Esophagus squamous epithelium (tissue), 4 donors: Measurements from ENCODE around the gene SGIP1.

Experiments used
- CTCF ChIP-seq, 6 experiments: fragments of 450-650 bp in 4 of 6; fragments of 200-600 bp in 2 of 6; sonication (generic) in 2 of 6; IDR thresholded peaks; one replicate each; pipeline ENCODE4 v1.5.1; 2016 to 2019; ENCODE audit warnings: antibody characterized with exemption in 6 of 6, mild to moderate bottlenecking in 4 of 6, moderate library complexity in 4 of 6
- POLR2A ChIP-seq, 4 donors: fragments of 450-650 bp; IDR thresholded peaks; one replicate each; pipeline ENCODE4 v1.6.1; 2017; ENCODE audit warnings: antibody characterized with exemption in 4 of 4, mild to moderate bottlenecking in 4 of 4, moderate library complexity in 3 of 4

- TF ChIP-seq CTCF (IDR thresholded peaks at IDR 0.05) = no peak
- TF ChIP-seq POLR2A (IDR thresholded peaks at IDR 0.05) = no peak
Measured at GRCh38 chr1:66546047-66546810, 12.3 kb downstream of the SGIP1 start.
